H9 (cell line): Measurements from ENCODE around the gene HUNK. TPM values are rescaled to one million over a fixed set of nuclear protein-coding genes. Genes with fewer than 3 reads are reported as not detected.
"Not testable (repeated sequence)": the region's sequence is repeated elsewhere in the genome, so short reads cannot be mapped to it uniquely, and the experiment has no call there.

Source experiments
- DNase-seq: peaks from one replicate; pipeline ENCODE4 v3.0.0-alpha.2; 2017
- H2AFZ ChIP-seq: one replicate; pipeline ENCODE4 v1.6.1; 2013; ENCODE audit warnings: mild to moderate bottlenecking, low read length, control low read depth, moderate library complexity
- H2AK5ac ChIP-seq: 2 replicates; pipeline ENCODE4 v1.6.1; 2013; ENCODE audit warnings: low read length, control low read depth, mixed read lengths; ENCODE audit not compliant: insufficient read length
- H2BK120ac ChIP-seq: one replicate; pipeline ENCODE4 v1.6.1; 2013; ENCODE audit warnings: low read depth, mild to moderate bottlenecking, low read length, control low read depth, inconsistent platforms; ENCODE audit not compliant: poor library complexity, severe bottlenecking
- H2BK12ac ChIP-seq: 2 replicates; pipeline ENCODE4 v1.6.1; 2013; ENCODE audit warnings: low read length, control low read depth, mixed read lengths, low read depth; ENCODE audit not compliant: insufficient read length
- H2BK15ac ChIP-seq: 2 replicates; pipeline ENCODE4 v1.6.1; 2013; ENCODE audit warnings: low read depth, low read length, control low read depth
- H2BK20ac ChIP-seq: one replicate; pipeline ENCODE4 v1.6.1; 2013; ENCODE audit warnings: low read depth, mild to moderate bottlenecking, low read length, control low read depth, inconsistent platforms; ENCODE audit not compliant: poor library complexity, severe bottlenecking
- H2BK5ac ChIP-seq: 2 replicates; pipeline ENCODE4 v1.6.1; 2013; ENCODE audit warnings: low read length, control low read depth, mixed read lengths; ENCODE audit not compliant: insufficient read length
- H3K14ac ChIP-seq: 2 replicates; pipeline ENCODE4 v1.6.1; 2013; ENCODE audit warnings: low read length, control low read depth; ENCODE audit not compliant: insufficient read depth
- H3K18ac ChIP-seq: 2 replicates; pipeline ENCODE4 v1.6.1; 2013; ENCODE audit warnings: low read depth, mild to moderate bottlenecking, mixed read lengths, low read length, control low read depth; ENCODE audit not compliant: insufficient read length
- H3K23ac ChIP-seq: 2 replicates; pipeline ENCODE4 v1.6.1; 2013; ENCODE audit warnings: low read length, control low read depth, mixed read lengths, low read depth; ENCODE audit not compliant: insufficient read length
- H3K23me2 ChIP-seq: 2 replicates; pipeline ENCODE4 v1.6.1; 2013; ENCODE audit warnings: low read depth, mild to moderate bottlenecking, mixed read lengths, low read length, control low read depth; ENCODE audit not compliant: insufficient read length, poor library complexity, severe bottlenecking
- H3K27ac ChIP-seq: 2 replicates; pipeline ENCODE4 v1.5.1; 2013; ENCODE audit warnings: low read length, control low read depth, mixed read lengths, low read depth; ENCODE audit not compliant: insufficient read length
- H3K27me3 ChIP-seq: 2 replicates; pipeline ENCODE4 v1.6.1; 2013; ENCODE audit warnings: low read length, control low read depth, inconsistent platforms; ENCODE audit not compliant: insufficient read depth
- H3K4ac ChIP-seq: 2 replicates; pipeline ENCODE4 v1.6.1; 2013; ENCODE audit warnings: low read depth, mild to moderate bottlenecking, control low read depth, inconsistent platforms, low read length, moderate library complexity
- H3K4me1 ChIP-seq: 2 replicates; pipeline ENCODE4 v1.6.1; 2013; ENCODE audit warnings: low read length, control low read depth, inconsistent platforms; ENCODE audit not compliant: insufficient read depth
- H3K4me2 ChIP-seq: 2 replicates; pipeline ENCODE4 v1.6.1; 2013; ENCODE audit warnings: low read length, control low read depth, mixed read lengths; ENCODE audit not compliant: insufficient read length, insufficient read depth
- H3K56ac ChIP-seq: 2 replicates; pipeline ENCODE4 v1.6.1; 2013; ENCODE audit warnings: low read depth, mild to moderate bottlenecking, mixed read lengths, low read length, control low read depth; ENCODE audit not compliant: insufficient read length
- H3K79me1 ChIP-seq: 2 replicates; pipeline ENCODE4 v1.6.1; 2013; ENCODE audit warnings: low read depth, mild to moderate bottlenecking, moderate library complexity, low read length, control low read depth, inconsistent platforms; ENCODE audit not compliant: insufficient read depth, poor library complexity, severe bottlenecking
- H3K79me2 ChIP-seq: 2 replicates; pipeline ENCODE4 v1.6.1; 2013; ENCODE audit warnings: low read length, control low read depth, inconsistent platforms; ENCODE audit not compliant: insufficient read depth
- H3K9ac ChIP-seq: 2 replicates; pipeline ENCODE4 v1.6.1; 2013; ENCODE audit warnings: low read length, control low read depth, mixed read lengths; ENCODE audit not compliant: insufficient read length; ENCODE audit errors: extremely low read depth
- H3K9me3 ChIP-seq: one replicate; pipeline ENCODE4 v1.6.1; 2013; ENCODE audit warnings: low read depth, low read length, inconsistent platforms; ENCODE audit not compliant: control insufficient read depth
- H3T11ph ChIP-seq: one replicate; pipeline ENCODE4 v1.6.1; 2013; ENCODE audit warnings: mild to moderate bottlenecking, low read length, control low read depth, inconsistent platforms
- H4K20me1 ChIP-seq: one replicate; pipeline ENCODE4 v1.6.1; 2013; ENCODE audit not compliant: control insufficient read depth, insufficient read length, insufficient read depth
- H4K5ac ChIP-seq: 2 replicates; pipeline ENCODE4 v1.6.1; 2013; ENCODE audit warnings: low read depth, mild to moderate bottlenecking, mixed read lengths, low read length, control low read depth; ENCODE audit not compliant: insufficient read length
- H4K8ac ChIP-seq: replicated peaks from 2 replicates; pipeline ENCODE4 v1.6.1; 2013; ENCODE audit warnings: low read length, control low read depth, mixed read lengths, low read depth; ENCODE audit not compliant: insufficient read length
- H4K91ac ChIP-seq: 2 replicates; pipeline ENCODE4 v1.6.1; 2013; ENCODE audit warnings: low read depth, mild to moderate bottlenecking, moderate library complexity, mixed read lengths, low read length, control low read depth; ENCODE audit not compliant: insufficient read length
- H3K27ac Mint-ChIP-seq, 3 experiments: 2 replicates in 2 of 3; 3 replicates in 1 of 3; pipeline ENCODE4 v1.8.0; 2020 to 2021; ENCODE audit warnings: mixed read lengths in 3 of 3, mild to moderate bottlenecking in 1 of 3, moderate library complexity in 1 of 3
- H3K27me3 Mint-ChIP-seq: 2 replicates; pipeline ENCODE4 v1.8.0; 2021; ENCODE audit warnings: low read depth, mild to moderate bottlenecking, moderate library complexity, mixed read lengths
- H3K36me3 Mint-ChIP-seq, 3 experiments: 2 replicates in 2 of 3; 3 replicates in 1 of 3; pipeline ENCODE4 v1.8.0; 2020 to 2021; ENCODE audit warnings: low read depth in 3 of 3, mixed read lengths in 3 of 3; ENCODE audit not compliant: insufficient read depth in 1 of 3
- H3K4me1 Mint-ChIP-seq, 2 experiments: 2 replicates each; pipeline ENCODE4 v1.8.0; 2020; ENCODE audit warnings: mixed read lengths in 2 of 2
- H3K4me3 Mint-ChIP-seq, 2 experiments: 2 replicates in 1 of 2; 3 replicates in 1 of 2; pipeline ENCODE4 v1.8.0; 2020 to 2021; ENCODE audit warnings: mild to moderate bottlenecking in 2 of 2, mixed read lengths in 2 of 2, moderate library complexity in 1 of 2
- H3K9me3 Mint-ChIP-seq, 2 experiments: 2 replicates in 1 of 2; 3 replicates in 1 of 2; pipeline ENCODE4 v1.8.0; 2020; ENCODE audit warnings: mild to moderate bottlenecking in 2 of 2, mixed read lengths in 2 of 2, moderate library complexity in 1 of 2
- CTCF ChIP-seq: fragments of 200-600 bp; sonication (generic); conservative IDR thresholded peaks from 3 replicates; pipeline ENCODE4 v1.8.0; 2021; ENCODE audit warnings: antibody characterized with exemption, mild to moderate bottlenecking
- WGBS: extraction: QIAGEN DNeasy Blood & Tissue Kit; methylation state at CpG from one replicate; pipeline ENCODE4 v1.1.7; 2013; ENCODE audit warnings: missing lambda C conversion rate, low lambda C conversion rate, mixed read lengths; ENCODE audit not compliant: insufficient read length; ENCODE audit errors: extremely low coverage; 5-methylcytosine and 5-hydroxymethylcytosine counted together
- total RNA-seq: library from RNA; stranded (reverse); gene quantifications from 2 replicates; pipeline ENCODE4 v1.2.1, GENCODE V29; 2021

The HUNK gene
- total RNA-seq, 1 experiment from 2014 or later = 5.8 TPM

GRCh38 chr21:32036756-32037155 lies 163.9 kb downstream of the HUNK start:
- H4K8ac ChIP-seq = no peak overlapping the region
- no peak overlapping the region for H3T11ph ChIP-seq
- no CpG with 5 or more reads among the region's 2 CpGs for WGBS
- no peak overlapping the region for H3K27ac ChIP-seq
- no peak for DNase-seq
- no peak overlapping the region for H3K23ac ChIP-seq
- Mint-ChIP-seq H3K27me3 (peaks cover 9% of the 10 kb centered on the region), H3K36me3 (no peaks in the 10 kb centered on the region; a peak in 1 of 7 replicates), H3K4me3 (no peak overlapping the region), H3K9me3 (no peaks in the 10 kb centered on the region; a peak in 2 of 5 replicates), H3K27ac (no peak overlapping the region), H3K4me1 (no peaks in the 10 kb centered on the region)
- TF ChIP-seq CTCF = no peak
- H3K79me1 ChIP-seq = no peaks in the 10 kb centered on the region
- no peak overlapping the region for H2AFZ ChIP-seq
- H4K20me1 ChIP-seq = no peaks in the 10 kb centered on the region
- H3K9ac ChIP-seq = no peak overlapping the region
- no peaks in the 10 kb centered on the region for H3K27me3 ChIP-seq
- H4K5ac ChIP-seq = no peak overlapping the region
- no peak overlapping the region for H3K14ac ChIP-seq
- no peak overlapping the region for H2AK5ac ChIP-seq
- no peak overlapping the region for H2BK12ac ChIP-seq
- no peaks in the 10 kb centered on the region for H3K79me2 ChIP-seq
- H3K18ac ChIP-seq = no peak overlapping the region
- no peak overlapping the region for H3K56ac ChIP-seq
- no peak overlapping the region for H2BK120ac ChIP-seq
- H2BK5ac ChIP-seq = no peak overlapping the region
- no peak overlapping the region for H2BK20ac ChIP-seq
- H4K91ac ChIP-seq = no peak overlapping the region
- H3K4me1 ChIP-seq = no peaks in the 10 kb centered on the region
- no peak overlapping the region for H3K4ac ChIP-seq
- H2BK15ac ChIP-seq = no peak overlapping the region
- no peaks in the 10 kb centered on the region for H3K23me2 ChIP-seq
- H3K9me3 ChIP-seq = no peaks in the 10 kb centered on the region
- no peak overlapping the region for H3K4me2 ChIP-seq

- not testable (repeated sequence) for H3K14ac ChIP-seq, H4K8ac ChIP-seq, H3K27ac Mint-ChIP-seq, H4K5ac ChIP-seq, H3K18ac ChIP-seq, H3K27me3 ChIP-seq, H3T11ph ChIP-seq, DNase-seq, H2BK5ac ChIP-seq, H3K4me2 ChIP-seq, H3K9me3 Mint-ChIP-seq, H3K56ac ChIP-seq, H2AK5ac ChIP-seq, H3K79me2 ChIP-seq, H4K20me1 ChIP-seq, H3K27ac ChIP-seq, H3K23me2 ChIP-seq, H4K91ac ChIP-seq, H3K9ac ChIP-seq, H3K23ac ChIP-seq, H2BK15ac ChIP-seq, H3K4ac ChIP-seq, H3K36me3 Mint-ChIP-seq, H2AFZ ChIP-seq, H3K4me1 Mint-ChIP-seq, H3K4me3 Mint-ChIP-seq, H3K27me3 Mint-ChIP-seq, H3K4me1 ChIP-seq, H2BK120ac ChIP-seq, H3K79me1 ChIP-seq, H3K9me3 ChIP-seq, H2BK12ac ChIP-seq, H2BK20ac ChIP-seq
- WGBS = no CpG with 5 or more reads among the region's 4 CpGs
These were observed 165.9 kb downstream of the HUNK start for GRCh38 chr21:32038751-32039150.
